Measurements from ENCODE around the gene EDIL3.

The EDIL3 gene

GRCh38 chr5:84384604-84385575 is at the start of gene EDIL3:
EDIL3 (minus strand) TSS chr5:84384880; CDS start chr5:84384374, 506 bp downstream.
- DNase-seq: no peak

- no peak for DNase-seq
Measured at GRCh38 chr5:84433461-84433860, 48.8 kb upstream of the EDIL3 start.

GRCh38 chr5:84430863-84431663 is 46.4 kb upstream of the EDIL3 start:
- no peak for DNase-seq

GRCh38 chr5:84430079-84430478 is 45.4 kb upstream of the EDIL3 start:
- no peak for DNase-seq

- no peak for DNase-seq
Measured at GRCh38 chr5:84425365-84425881, 40.7 kb upstream of the EDIL3 start.

GRCh38 chr5:84419742-84420141 is 35.1 kb upstream of the EDIL3 start:
- no peak for DNase-seq

GRCh38 chr5:84411832-84412605 is 27.3 kb upstream of the EDIL3 start:
- DNase-seq: no peak

- no peak for DNase-seq
Measured at GRCh38 chr5:84406111-84406510, 21.4 kb upstream of the EDIL3 start.

- DNase-seq: no peak
Measured at GRCh38 chr5:84403773-84404172, 19.1 kb upstream of the EDIL3 start.

- no peak for DNase-seq
Measured at GRCh38 chr5:84397385-84397784, 12.7 kb upstream of the EDIL3 start.

GRCh38 chr5:84393969-84394368 is 9.3 kb upstream of the EDIL3 start:
- no peak for DNase-seq

GRCh38 chr5:84392836-84393235 is 8.2 kb upstream of the EDIL3 start:
- no peak for DNase-seq

- no peak for DNase-seq
Measured at GRCh38 chr5:84385705-84386104, 1.0 kb upstream of the EDIL3 start.

- no peak for DNase-seq
Measured at GRCh38 chr5:84383816-84384603, 670 bp downstream of the EDIL3 start.

GRCh38 chr5:84383296-84383815 is 1.3 kb downstream of the EDIL3 start:
- no peak for DNase-seq

GRCh38 chr5:84382363-84383295 is 2.1 kb downstream of the EDIL3 start:
- DNase-seq: no peak

GRCh38 chr5:84381502-84382362 is 2.9 kb downstream of the EDIL3 start:
- no peak for DNase-seq

- DNase-seq: no peak
Measured at GRCh38 chr5:84379749-84380148, 4.9 kb downstream of the EDIL3 start.

GRCh38 chr5:84378961-84379360 is 5.7 kb downstream of the EDIL3 start:
- no peak for DNase-seq

Measured in activated CD4-positive, alpha-beta T cell treated with anti-CD3 and anti-CD28 coated beads for 4 hours (primary cell).